ENCODE measurements around the gene C4B. TPM values are rescaled to one million over a fixed set of nuclear protein-coding genes. Genes with fewer than 3 reads are reported as not detected.

Gene C4B
- 6.4 and 6.8 TPM in 2 replicates for total RNA-seq

GRCh38 chr6:32014547-32014946 lies at the start of gene C4B:
Gene C4B (plus strand): TSS chr6:32014795. CDS start chr6:32014846, 51 bp downstream.

GRCh38 chr6:31971993-31972708 lies 42.4 kb upstream of the C4B start, which contains the start of gene DXO:
Gene DXO (minus strand): TSS chr6:31972138. CDS start chr6:31971675, 463 bp downstream.

GRCh38 chr6:31981744-31982143 lies 32.9 kb upstream of the C4B start, which contains the start of gene C4A:
Gene C4A (plus strand): TSS chr6:31982057. CDS start chr6:31982108, 51 bp downstream.

GRCh38 chr6:32037598-32038524 lies 23.3 kb downstream of the C4B start, which contains the start of gene CYP21A2:
Gene CYP21A2 (plus strand): TSS chr6:32038415. CDS start chr6:32038423, 8 bp downstream.

Other genes starting within 250 kb of the C4B start
- 0.50 and 1.2 TPM in 2 replicates for gene VWA7, start 237.5 kb upstream of the C4B start, total RNA-seq
- 60.0 and 75.2 TPM in 2 replicates for gene VARS1, start 219.0 kb upstream of the C4B start, total RNA-seq
- 19.4 and 39.1 TPM in 2 replicates for gene LSM2, start 207.8 kb upstream of the C4B start, total RNA-seq
- gene HSPA1L, start 199.5 kb upstream of the C4B start, total RNA-seq: 1.5 TPM in 2 replicates
- gene HSPA1A, start 199.3 kb upstream of the C4B start, total RNA-seq: 98.0 and 168 TPM in 2 replicates
- gene HSPA1B, start 187.1 kb upstream of the C4B start, total RNA-seq: 140 and 202 TPM in 2 replicates
- 80.6 and 120 TPM in 2 replicates for gene NEU1, start 152.0 kb upstream of the C4B start, total RNA-seq
- 0.17 TPM in 1 of 2 replicates, not detected in the other for gene SLC44A4, start 135.8 kb upstream of the C4B start, total RNA-seq
- 62.0 and 93.5 TPM in 2 replicates for gene EHMT2, start 117.1 kb upstream of the C4B start, total RNA-seq
- gene ZBTB12, start 112.7 kb upstream of the C4B start, total RNA-seq: 3.8 and 9.8 TPM in 2 replicates
- 2.8 and 13.1 TPM in 2 replicates for gene C2, start 87.1 kb upstream of the C4B start, total RNA-seq
- 24.1 and 45.0 TPM in 2 replicates for gene CFB, start 68.7 kb upstream of the C4B start, total RNA-seq
- 108 and 168 TPM in 2 replicates for gene NELFE, start 55.8 kb upstream of the C4B start, total RNA-seq
- gene SKIC2, start 55.6 kb upstream of the C4B start, total RNA-seq: 57.7 and 89.3 TPM in 2 replicates
- 12.8 and 15.1 TPM in 2 replicates for gene DXO, start 42.7 kb upstream of the C4B start, total RNA-seq
- 4.1 and 11.6 TPM in 2 replicates for gene C4A, start 32.7 kb upstream of the C4B start, total RNA-seq
- 0.17 and 0.44 TPM in 2 replicates for gene CYP21A2, start 23.6 kb downstream of the C4B start, total RNA-seq
- gene TNXB, start 94.5 kb downstream of the C4B start, total RNA-seq: 7.7 and 77.6 TPM in 2 replicates
- 20.8 and 27.2 TPM in 2 replicates for gene ATF6B, start 113.5 kb downstream of the C4B start, total RNA-seq
- 6.7 and 6.8 TPM in 2 replicates for gene FKBPL, start 115.5 kb downstream of the C4B start, total RNA-seq
- gene PRRT1, start 137.1 kb downstream of the C4B start, total RNA-seq: 0.33 and 0.44 TPM in 2 replicates
- gene PPT2, start 139.3 kb downstream of the C4B start, total RNA-seq: 14.7 and 15.9 TPM in 2 replicates
- 0.66 and 1.9 TPM in 2 replicates for gene EGFL8, start 149.8 kb downstream of the C4B start, total RNA-seq
- 17.5 and 42.2 TPM in 2 replicates for gene AGPAT1, start 161.3 kb downstream of the C4B start, total RNA-seq
- gene RNF5, start 163.6 kb downstream of the C4B start, total RNA-seq: 17.5 and 30.7 TPM in 2 replicates
- 0.44 and 0.50 TPM in 2 replicates for gene AGER, start 169.5 kb downstream of the C4B start, total RNA-seq
- gene PBX2, start 175.4 kb downstream of the C4B start, total RNA-seq: 57.5 and 61.2 TPM in 2 replicates
- gene GPSM3, start 177.8 kb downstream of the C4B start, total RNA-seq: 1.3 and 1.8 TPM in 2 replicates
- gene NOTCH4, start 209.3 kb downstream of the C4B start, total RNA-seq: 1.3 and 2.0 TPM in 2 replicates